CD14-positive monocyte (primary cell): ENCODE measurements around the gene KCNT2. TPM values are rescaled to one million over a fixed set of nuclear protein-coding genes. Genes with fewer than 3 reads are reported as not detected.

Experiments used
- DNase-seq, 3 donors: peaks; one replicate each; pipeline ENCODE4 v3.0.0-alpha.2; 2011 to 2022
- H2AFZ ChIP-seq: 2 replicates; pipeline ENCODE4 v1.6.0; 2012; ENCODE audit warnings: mild to moderate bottlenecking, low read depth, low read length, inconsistent platforms; ENCODE audit not compliant: insufficient read depth, poor library complexity, severe bottlenecking
- H3K27ac ChIP-seq, 2 donors: 1 replicate in 1 of 2; 2 replicates in 1 of 2; pipeline ENCODE4 v1.5.1; 2012 to 2013; ENCODE audit warnings: low read length in 2 of 2, control low read depth in 1 of 2, inconsistent platforms in 1 of 2, low read depth in 1 of 2, mild to moderate bottlenecking in 1 of 2
- H3K27me3 ChIP-seq, 2 donors: one replicate each; pipeline versions ENCODE4 v1.6.0 to v1.6.1; 2011 to 2013; ENCODE audit warnings: low read length in 2 of 2; ENCODE audit not compliant: control insufficient read depth in 2 of 2, insufficient read depth in 2 of 2
- H3K36me3 ChIP-seq, 2 donors: replicated peaks in 1 of 2; 1 replicate in 1 of 2; 2 replicates in 1 of 2; pipeline versions ENCODE4 v1.5.1 to v1.6.1; 2012 to 2013; ENCODE audit warnings: low read length in 2 of 2, control low read depth in 1 of 2, inconsistent platforms in 1 of 2, mild to moderate bottlenecking in 1 of 2; ENCODE audit not compliant: insufficient read depth in 2 of 2, control insufficient read depth in 1 of 2
- H3K4me1 ChIP-seq, 2 donors: 1 replicate in 1 of 2; 2 replicates in 1 of 2; pipeline versions ENCODE4 v1.5.1 to v1.6.1; 2012 to 2013; ENCODE audit warnings: low read length in 2 of 2, control low read depth in 1 of 2, inconsistent platforms in 1 of 2, mild to moderate bottlenecking in 1 of 2, moderate library complexity in 1 of 2; ENCODE audit not compliant: insufficient read depth in 2 of 2, control insufficient read depth in 1 of 2
- H3K4me2 ChIP-seq: replicated peaks from 2 replicates; pipeline ENCODE3; 2012; ENCODE audit warnings: low read length, moderate library complexity, mild to moderate bottlenecking; ENCODE audit not compliant: poor library complexity, severe bottlenecking; ENCODE audit errors: extremely low read depth
- H3K4me3 ChIP-seq, 3 experiments: fragments of 200-600 bp in 1 of 3; sonication (generic) in 1 of 3; replicated peaks in 1 of 3; 1 replicate in 2 of 3; 2 replicates in 1 of 3; pipeline ENCODE4 v1.5.1; 2011 to 2013; ENCODE audit warnings: low read length in 3 of 3, mild to moderate bottlenecking in 3 of 3, control low read depth in 2 of 3, low read depth in 2 of 3, inconsistent platforms in 1 of 3, moderate library complexity in 1 of 3
- H3K79me2 ChIP-seq: 2 replicates; pipeline ENCODE4 v1.6.0; 2012; ENCODE audit warnings: mild to moderate bottlenecking, control low read depth, inconsistent platforms, low read length, moderate library complexity; ENCODE audit not compliant: insufficient read depth
- H3K9ac ChIP-seq: 2 replicates; pipeline ENCODE4 v1.6.0; 2017; ENCODE audit warnings: low read length, mild to moderate bottlenecking; ENCODE audit not compliant: insufficient read depth, poor library complexity, severe bottlenecking
- H3K9me3 ChIP-seq, 2 donors: replicated peaks in 1 of 2; 1 replicate in 1 of 2; 2 replicates in 1 of 2; pipeline versions ENCODE4 v1.5.1 to v1.6.1; 2012 to 2013; ENCODE audit warnings: low read length in 2 of 2, control low read depth in 1 of 2; ENCODE audit not compliant: control insufficient read depth in 1 of 2, insufficient read depth in 1 of 2
- H4K20me1 ChIP-seq: 2 replicates; pipeline ENCODE4 v1.6.0; 2012; ENCODE audit warnings: mild to moderate bottlenecking, low read length, control low read depth, moderate library complexity; ENCODE audit not compliant: insufficient read depth
- H3K27ac Mint-ChIP-seq, 7 donors: one replicate each; pipeline ENCODE4 v1.8.0; 2020; ENCODE audit warnings: mild to moderate bottlenecking in 7 of 7, mixed read lengths in 7 of 7, moderate library complexity in 6 of 7, inconsistent platforms in 2 of 7
- H3K27me3 Mint-ChIP-seq, 3 donors: one replicate each; pipeline ENCODE4 v1.8.0; 2021 to 2022; ENCODE audit warnings: low read depth in 3 of 3, mild to moderate bottlenecking in 3 of 3, mixed read lengths in 3 of 3, moderate library complexity in 3 of 3, inconsistent platforms in 1 of 3
- H3K36me3 Mint-ChIP-seq, 2 donors: one replicate each; pipeline ENCODE4 v1.8.0; 2020; ENCODE audit warnings: mixed read lengths in 2 of 2, inconsistent platforms in 1 of 2, mild to moderate bottlenecking in 1 of 2
- H3K4me1 Mint-ChIP-seq: one replicate; pipeline ENCODE4 v1.8.0; 2020; ENCODE audit warnings: mild to moderate bottlenecking, mixed read lengths
- H3K4me3 Mint-ChIP-seq, 2 donors: one replicate each; pipeline ENCODE4 v1.8.0; 2020; ENCODE audit warnings: mild to moderate bottlenecking in 2 of 2, mixed read lengths in 2 of 2, moderate library complexity in 1 of 2
- H3K9me3 Mint-ChIP-seq, 7 donors: one replicate each; pipeline ENCODE4 v1.8.0; 2020 to 2022; ENCODE audit warnings: mixed read lengths in 7 of 7, mild to moderate bottlenecking in 6 of 7, moderate library complexity in 6 of 7, inconsistent platforms in 2 of 7
- CTCF ChIP-seq: fragments of 200-600 bp; IDR thresholded peaks from one replicate; pipeline ENCODE4 v1.8.0; 2022; ENCODE audit warnings: antibody characterized with exemption, mild to moderate bottlenecking
- WGBS: methylation state at CpG from one replicate; pipeline ENCODE4 v1.1.5; 2013; ENCODE audit warnings: missing lambda C conversion rate; ENCODE audit not compliant: insufficient coverage; 5-methylcytosine and 5-hydroxymethylcytosine counted together
- intact Hi-C, 2 donors: fragments of 100-400 bp; cut with micrococcal nuclease; formaldehyde crosslinking; loops; one replicate each; pipeline versions ENCODE4 v1.15.0 to v1.15.1; 2023
- polyA plus RNA-seq, 3 donors: library from polyadenylated mRNA; depleted of rRNA in 1 of 3; unstranded in 2 of 3; stranded (reverse) in 1 of 3; fragments of 300-500 nt in 2 of 3; fragments of >200 nt in 1 of 3; fragmentation: Illumina TruSeq in 2 of 3; gene quantifications; 1 replicate in 2 of 3; 2 replicates in 1 of 3; pipeline ENCODE4 v1.2.3, GENCODE V29; 2012 to 2021

Gene KCNT2
- polyA plus RNA-seq, 3 donors = not detected

GRCh38 chr1:196344453-196344852 is 263.8 kb downstream of the KCNT2 start:
- Histone ChIP-seq H3K9me3 (no peaks in the 10 kb centered on the region), H3K36me3 (no peaks in the 10 kb centered on the region), H3K27me3 (no peaks in the 10 kb centered on the region), H4K20me1 (no peaks in the 10 kb centered on the region), H3K27ac (no peak overlapping the region), H3K4me1 (no peaks in the 10 kb centered on the region), H3K4me2 (no peak overlapping the region), H3K79me2 (no peaks in the 10 kb centered on the region), H2AFZ (no peak overlapping the region), H3K9ac (no peak overlapping the region), H3K4me3 (no peak overlapping the region)
- intact Hi-C loops = no loop called here
- TF ChIP-seq CTCF = no peak
- H3K36me3 Mint-ChIP-seq = no peaks in the 10 kb centered on the region
- DNase-seq = no peak
- H3K27me3 Mint-ChIP-seq = peaks cover 0 to 2% (median 0%) of the 10 kb centered on the region in 3 donors
- no peak overlapping the region for H3K27ac Mint-ChIP-seq
- no peaks in the 10 kb centered on the region for H3K4me1 Mint-ChIP-seq
- H3K9me3 Mint-ChIP-seq = no peaks in the 10 kb centered on the region
- H3K4me3 Mint-ChIP-seq = no peak overlapping the region
- WGBS = no CpG with 5 or more reads among the region's 2 CpGs

- H3K4me1 ChIP-seq = no peaks in the 10 kb centered on the region
- Mint-ChIP-seq H3K4me1 (no peaks in the 10 kb centered on the region), H3K4me3 (no peak overlapping the region), H3K36me3 (no peaks in the 10 kb centered on the region), H3K9me3 (no peaks in the 10 kb centered on the region), H3K27me3 (peaks cover 0 to 3% (median 0%) of the 10 kb centered on the region in 3 donors), H3K27ac (no peak overlapping the region)
- no peaks in the 10 kb centered on the region for H3K27me3 ChIP-seq
- no peak overlapping the region for H2AFZ ChIP-seq
- H4K20me1 ChIP-seq = no peaks in the 10 kb centered on the region
- H3K9me3 ChIP-seq = no peaks in the 10 kb centered on the region
- H3K9ac ChIP-seq = no peak overlapping the region
- no peak for DNase-seq
- H3K27ac ChIP-seq = no peak overlapping the region
- H3K36me3 ChIP-seq = no peaks in the 10 kb centered on the region
- no peaks in the 10 kb centered on the region for H3K79me2 ChIP-seq
- WGBS = no CpG with 5 or more reads among the region's 1 CpG
- TF ChIP-seq CTCF = no peak
- no peak overlapping the region for H3K4me2 ChIP-seq
- intact Hi-C loops = no loop called here
- H3K4me3 ChIP-seq = no peak overlapping the region
These were observed 283.9 kb downstream of the KCNT2 start for GRCh38 chr1:196324345-196324744.
